Erythroblast (primary cell): ENCODE measurements around the gene NUP43.

Experiments
- GATA1 ChIP-seq: IDR thresholded peaks from 2 replicates; pipeline ENCODE4 v1.6.1; 2011; ENCODE audit warnings: low read depth, mild to moderate bottlenecking, control low read depth, low read length, moderate library complexity
- POLR2A ChIP-seq: IDR thresholded peaks from 2 replicates; pipeline ENCODE4 v1.6.1; 2011; ENCODE audit warnings: mild to moderate bottlenecking, low read length

- no peak for TF ChIP-seq POLR2A
- no peak for TF ChIP-seq GATA1
Measured at GRCh38 chr6:149699150-149699549, 47.2 kb downstream of the NUP43 start.
